HuH-7.5 (cell line): Measurements from ENCODE around the gene SLC9A1.
"Not testable (repeated sequence)": the region's sequence is repeated elsewhere in the genome, so short reads cannot be mapped to it uniquely, and the experiment has no call there.

Experiments
- DNase-seq: peaks from one replicate; pipeline ENCODE4 v3.0.0; 2011; ENCODE audit warnings: low spot score

The SLC9A1 gene

GRCh38 chr1:27132624-27133023, 22.3 kb downstream of the SLC9A1 start:
- no peak for DNase-seq

DNA sequence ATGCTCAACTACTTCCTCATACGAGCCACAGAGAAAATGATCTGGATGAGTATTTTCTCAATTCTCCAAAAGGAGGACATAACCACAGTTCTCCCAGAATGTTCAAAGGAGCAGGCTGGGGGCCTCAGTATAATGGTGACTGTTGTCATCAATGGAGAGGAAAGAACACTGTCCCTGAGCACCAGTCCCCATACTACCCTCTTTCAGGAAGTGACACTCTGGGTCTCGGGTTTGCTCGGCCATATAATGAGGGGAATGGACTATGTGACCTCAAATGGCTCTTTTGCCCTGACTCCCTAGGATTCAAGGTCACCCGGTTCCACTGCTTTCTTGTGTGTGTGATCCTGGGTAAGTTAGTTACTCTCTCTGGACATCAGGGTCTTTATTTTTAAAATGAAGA, 22.8 kb downstream of the SLC9A1 start:
- DNase-seq: no peak

- DNase-seq: no peak
Measured at GRCh38 chr1:27130798-27131197, 24.1 kb downstream of the SLC9A1 start.

GRCh38 chr1:27129225-27129624, 25.7 kb downstream of the SLC9A1 start:
- no peak for DNase-seq

GRCh38 chr1:27127419-27127818, 27.5 kb downstream of the SLC9A1 start:
- DNase-seq: no peak

DNA sequence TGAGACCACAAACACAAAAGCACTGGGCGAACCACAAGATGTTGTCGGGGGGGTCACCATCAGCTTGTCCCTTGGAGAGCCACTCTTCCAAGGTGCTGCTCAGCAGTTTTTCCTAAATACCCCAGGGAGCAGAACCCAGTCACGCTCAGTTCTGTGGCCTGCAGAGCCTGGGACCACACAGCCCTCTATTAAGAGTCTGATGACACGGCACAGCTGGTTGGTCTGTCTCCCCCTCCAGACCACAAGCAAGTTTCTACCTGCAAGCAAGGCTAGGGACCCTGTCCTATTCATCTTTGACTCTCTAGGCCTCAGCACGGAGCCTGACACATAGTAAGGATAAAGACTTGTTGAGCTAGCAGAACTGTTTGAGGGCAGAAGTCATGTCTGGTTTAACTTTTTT, 28.5 kb downstream of the SLC9A1 start:
- no peak for DNase-seq

DNA sequence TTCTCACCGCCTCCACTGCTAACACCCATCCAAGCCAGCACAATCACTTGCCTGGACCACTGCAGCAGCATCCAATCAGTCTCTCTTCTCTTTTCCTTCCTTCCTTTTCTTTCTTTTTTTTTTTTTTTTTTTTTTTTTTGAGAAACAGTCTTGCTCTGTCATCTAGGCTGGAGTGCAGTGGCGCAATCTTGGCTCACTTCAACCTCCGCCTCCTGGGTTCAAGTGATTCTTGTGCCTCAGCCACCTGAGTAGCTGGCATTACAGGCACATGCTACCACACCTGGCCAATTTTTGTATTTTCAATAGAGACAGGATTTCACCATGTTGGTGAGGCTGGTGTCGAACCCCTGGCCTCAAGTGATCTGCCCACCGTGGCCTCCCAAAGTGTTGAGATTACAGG, 29.8 kb downstream of the SLC9A1 start:
- DNase-seq: not testable (repeated sequence)

DNA sequence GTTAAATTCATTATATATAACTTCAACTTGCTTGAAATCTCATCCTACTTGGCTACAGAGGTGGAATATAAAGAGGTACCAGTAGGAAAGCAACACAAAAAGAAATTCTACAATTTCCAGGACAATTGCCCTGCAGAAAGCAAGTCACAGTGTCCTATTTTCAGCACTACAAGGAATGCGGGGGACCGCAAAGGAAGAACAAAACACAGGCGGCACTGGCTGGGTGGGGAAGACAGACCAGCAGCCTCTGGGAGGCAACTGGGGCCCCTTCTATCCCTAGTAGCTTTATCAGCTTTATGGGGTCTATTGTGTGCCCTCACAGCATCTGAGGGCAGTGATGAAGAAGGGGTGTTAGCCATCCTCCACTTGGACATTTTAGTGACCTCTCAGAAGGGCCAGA, 30.5 kb downstream of the SLC9A1 start:
- no peak for DNase-seq

DNA sequence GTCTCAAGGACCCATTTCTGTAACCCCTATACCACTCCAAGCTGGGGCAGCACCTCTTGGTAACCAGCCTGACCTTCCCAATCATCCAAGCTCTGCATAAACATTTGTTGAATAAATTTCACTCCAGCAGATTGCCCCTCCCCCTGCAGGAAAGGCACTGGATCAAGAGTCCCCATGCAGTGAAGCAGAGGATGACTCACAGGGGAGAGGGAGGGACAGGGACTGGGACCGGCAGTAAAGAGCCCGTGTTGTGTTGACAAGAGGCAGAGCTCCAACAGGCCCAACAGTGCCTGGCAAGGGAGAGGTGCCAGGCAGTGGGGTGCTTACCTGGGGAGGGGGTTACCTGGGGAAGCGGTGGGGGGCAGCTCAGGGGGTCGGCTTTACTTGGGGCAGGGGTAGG, 32.3 kb downstream of the SLC9A1 start:
- DNase-seq: peak; percentile 32

GRCh38 chr1:27120854-27121253, 34.1 kb downstream of the SLC9A1 start:
- no peak for DNase-seq

DNA sequence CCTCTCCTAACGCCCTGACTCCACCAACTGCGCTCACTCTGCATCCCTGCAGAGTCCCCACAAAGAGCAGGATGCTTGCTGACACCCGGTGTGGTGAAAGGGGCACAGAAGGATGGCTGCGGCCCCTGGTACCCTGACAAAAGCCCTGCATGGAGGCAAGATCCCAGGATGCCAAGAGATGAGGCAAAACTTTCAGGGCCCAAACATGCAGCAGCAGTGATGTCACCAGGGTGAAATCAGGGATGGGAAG, 36.6 kb downstream of the SLC9A1 start:
- DNase-seq: no peak

DNA sequence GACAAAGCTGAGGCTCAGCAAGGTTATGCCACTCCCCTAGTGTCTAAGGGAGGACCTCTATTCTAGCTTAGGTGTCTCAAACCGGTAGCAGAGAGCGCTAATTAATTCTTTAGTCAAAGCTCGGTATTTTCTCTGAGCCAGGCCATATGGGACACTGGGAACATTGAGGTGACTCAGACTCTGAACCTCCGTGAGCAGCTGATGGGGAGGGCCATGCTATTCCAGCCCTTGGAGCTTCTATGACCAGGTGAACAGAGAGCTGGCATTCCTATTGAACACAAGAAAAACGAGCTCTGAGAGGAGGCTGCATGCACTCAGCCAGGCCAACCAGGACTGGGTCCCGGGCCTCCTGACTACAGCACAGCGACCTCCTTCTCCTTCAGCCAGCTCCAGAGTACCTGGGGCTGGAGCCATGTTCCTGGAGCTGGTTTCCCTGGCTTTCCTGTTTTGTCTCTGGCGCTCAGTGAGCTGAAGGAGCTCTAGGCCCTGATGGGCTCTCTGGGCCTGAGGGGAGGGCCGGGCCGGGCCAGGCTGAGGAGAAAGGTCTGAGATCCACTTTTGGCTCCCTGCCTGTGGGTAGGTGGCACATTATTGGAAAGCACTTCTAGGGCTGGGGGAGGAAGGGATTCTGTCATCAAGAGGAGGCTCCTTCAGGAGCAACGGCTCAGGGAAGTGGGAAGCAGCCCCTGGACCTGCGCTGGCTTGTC, 37.0 kb downstream of the SLC9A1 start:
- no peak for DNase-seq

GRCh38 chr1:27116697-27117096, 38.2 kb downstream of the SLC9A1 start:
- DNase-seq: no peak

DNA sequence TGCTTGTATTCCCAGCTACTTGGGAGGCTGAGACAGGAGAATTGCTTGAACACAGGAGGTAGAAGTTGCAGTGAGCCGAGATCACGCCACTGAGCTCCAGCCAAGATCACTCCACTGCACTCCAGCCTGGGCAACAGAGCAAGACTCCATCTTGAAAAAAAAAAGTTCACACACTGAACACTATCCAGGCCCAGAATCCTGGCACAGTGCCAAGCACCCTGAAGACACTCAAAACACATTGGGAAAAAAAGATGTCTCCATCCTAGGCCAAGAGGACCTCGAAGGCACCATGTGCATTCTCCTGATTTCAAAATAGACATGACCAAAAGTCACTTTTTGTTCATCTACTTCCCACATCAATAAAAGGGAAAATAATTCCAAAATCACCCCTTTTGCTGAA, 38.7 kb downstream of the SLC9A1 start:
- no peak for DNase-seq

- DNase-seq: no peak
Measured at GRCh38 chr1:27114546-27114945, 40.4 kb downstream of the SLC9A1 start.

DNA sequence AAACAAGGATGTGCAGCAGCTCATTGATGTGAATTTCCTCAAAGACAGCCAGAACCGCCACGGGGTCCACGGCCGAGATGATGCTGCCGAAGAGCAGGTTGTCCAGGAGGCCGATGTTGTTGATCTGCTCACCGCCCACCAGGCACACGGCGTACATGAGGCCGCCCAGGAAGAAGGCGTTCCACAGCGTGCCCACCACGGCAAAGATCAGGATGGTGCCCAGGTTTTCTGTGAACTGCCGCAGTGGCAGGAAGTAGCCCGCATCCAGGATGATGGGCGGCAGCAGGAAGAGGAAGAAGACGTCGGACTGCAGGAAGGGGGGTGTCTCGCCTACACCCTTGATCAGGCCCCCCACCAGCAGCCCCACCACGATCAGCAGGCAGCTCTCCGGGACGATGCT, 41.1 kb downstream of the SLC9A1 start:
- DNase-seq: no peak

GRCh38 chr1:27111626-27112573, 43.0 kb downstream of the SLC9A1 start:
- DNase-seq: no peak

DNA sequence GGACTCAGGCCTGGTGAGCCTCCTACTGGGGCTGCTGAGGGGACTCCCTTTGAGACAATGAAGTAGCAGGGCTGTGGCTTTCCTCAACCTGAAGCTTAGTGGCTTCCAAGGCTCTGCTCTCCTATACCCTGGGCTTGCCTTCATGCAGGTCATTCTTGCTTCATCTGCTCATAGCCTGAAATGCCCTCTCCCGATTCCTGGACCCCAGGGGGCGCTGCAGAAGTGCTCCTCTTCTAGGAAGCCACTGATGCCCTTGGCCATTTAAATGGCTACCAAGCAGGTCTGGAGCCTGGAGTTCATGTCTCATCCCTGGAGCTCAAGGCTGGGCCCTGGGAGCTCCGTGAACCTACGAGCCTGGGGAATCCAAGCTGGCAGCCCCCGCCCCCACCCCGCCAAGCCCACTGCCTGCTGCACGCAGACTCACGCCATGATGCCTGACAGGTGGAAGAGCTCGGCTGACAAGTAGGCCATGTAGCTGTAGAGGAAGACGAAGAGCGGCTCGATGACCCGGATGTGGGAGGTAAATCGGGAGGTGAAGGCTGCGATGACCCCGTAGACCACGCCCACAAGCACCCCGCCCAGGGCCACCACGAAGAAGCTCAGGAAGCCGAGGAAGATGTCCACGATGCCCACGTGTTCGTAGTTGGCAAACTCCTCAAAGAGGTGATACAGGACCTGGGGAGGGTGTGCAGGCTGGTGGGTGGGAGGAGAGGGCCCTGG, 45.7 kb downstream of the SLC9A1 start:
- DNase-seq: peak; percentile 47

GRCh38 chr1:27108588-27108987, 46.3 kb downstream of the SLC9A1 start:
- no peak for DNase-seq

- DNase-seq: no peak
Measured at GRCh38 chr1:27106561-27107323, 48.2 kb downstream of the SLC9A1 start.

DNA sequence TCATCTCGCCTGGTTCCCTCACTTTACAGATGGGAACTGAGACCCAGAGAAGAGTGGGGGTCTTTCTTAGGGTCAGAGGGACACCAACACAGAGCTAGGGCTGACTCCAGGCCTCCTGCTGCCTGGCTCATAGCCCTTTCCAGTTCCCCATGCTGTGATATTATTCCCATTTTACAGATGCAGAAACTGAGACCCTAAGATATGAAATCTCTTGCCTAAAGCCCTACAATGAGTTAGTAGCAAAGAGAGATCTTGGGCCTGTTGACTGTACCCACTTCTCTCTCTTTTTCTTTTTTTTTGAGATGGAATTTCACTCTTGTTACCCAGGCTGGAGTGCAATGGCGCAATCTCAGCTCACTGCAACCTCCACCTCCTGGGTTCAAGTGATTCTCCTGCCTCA, 49.9 kb downstream of the SLC9A1 start:
- DNase-seq: no peak

DNA sequence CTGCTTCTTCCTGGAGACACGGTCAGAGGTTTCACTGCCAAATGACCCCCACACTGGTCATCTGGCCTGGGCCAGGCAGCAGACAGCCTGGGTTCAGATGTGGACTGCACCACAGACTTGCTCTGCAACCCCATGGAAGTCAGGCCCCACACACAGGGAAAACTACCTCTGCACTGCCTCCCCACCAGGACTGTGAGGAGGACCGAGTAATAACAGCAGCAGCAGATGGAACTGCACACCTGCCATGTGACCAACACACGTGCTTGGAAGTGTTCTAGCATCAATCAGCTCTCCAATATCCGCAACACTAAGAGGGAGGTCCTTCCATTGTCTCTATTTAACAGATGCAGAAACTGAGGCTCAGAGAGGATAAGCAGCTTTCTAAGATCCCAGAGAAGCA, 51.4 kb downstream of the SLC9A1 start:
- DNase-seq: no peak
